ENCODE results near the gene KIF1A.

Gene KIF1A

DNA sequence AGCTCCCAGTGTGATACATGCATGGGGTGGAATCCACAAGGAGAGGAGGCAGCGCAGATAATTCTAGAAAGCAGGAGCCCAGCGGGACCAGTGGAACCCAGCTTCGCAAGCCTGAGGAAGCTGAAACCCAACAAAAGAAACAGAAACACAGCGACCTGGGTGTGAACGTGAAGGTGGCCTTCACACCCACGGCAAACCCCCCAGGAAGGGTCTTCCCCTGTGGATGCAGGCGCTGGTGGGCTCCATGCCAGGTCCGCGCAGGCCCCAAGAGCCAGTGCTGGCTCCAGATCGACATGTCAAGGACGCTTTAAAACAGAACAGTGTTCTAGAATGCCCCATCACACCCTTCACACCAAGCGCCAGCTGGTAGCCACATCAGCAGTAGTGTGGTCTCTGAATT is 22.1 kb downstream of the KIF1A start:
- DNase-seq (ENCODE audit: low read depth) = no peak
- no peak overlapping the region for H3K4me3 ChIP-seq (ENCODE audit: control insufficient read depth, low read depth, low read length)
- TF ChIP-seq, protein P1, sequence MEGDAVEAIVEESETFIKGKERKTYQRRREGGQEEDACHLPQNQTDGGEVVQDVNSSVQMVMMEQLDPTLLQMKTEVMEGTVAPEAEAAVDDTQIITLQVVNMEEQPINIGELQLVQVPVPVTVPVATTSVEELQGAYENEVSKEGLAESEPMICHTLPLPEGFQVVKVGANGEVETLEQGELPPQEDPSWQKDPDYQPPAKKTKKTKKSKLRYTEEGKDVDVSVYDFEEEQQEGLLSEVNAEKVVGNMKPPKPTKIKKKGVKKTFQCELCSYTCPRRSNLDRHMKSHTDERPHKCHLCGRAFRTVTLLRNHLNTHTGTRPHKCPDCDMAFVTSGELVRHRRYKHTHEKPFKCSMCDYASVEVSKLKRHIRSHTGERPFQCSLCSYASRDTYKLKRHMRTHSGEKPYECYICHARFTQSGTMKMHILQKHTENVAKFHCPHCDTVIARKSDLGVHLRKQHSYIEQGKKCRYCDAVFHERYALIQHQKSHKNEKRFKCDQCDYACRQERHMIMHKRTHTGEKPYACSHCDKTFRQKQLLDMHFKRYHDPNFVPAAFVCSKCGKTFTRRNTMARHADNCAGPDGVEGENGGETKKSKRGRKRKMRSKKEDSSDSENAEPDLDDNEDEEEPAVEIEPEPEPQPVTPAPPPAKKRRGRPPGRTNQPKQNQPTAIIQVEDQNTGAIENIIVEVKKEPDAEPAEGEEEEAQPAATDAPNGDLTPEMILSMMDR (IDR thresholded peaks at IDR 0.05; ENCODE audit: control insufficient read depth, insufficient read depth, low read depth, low read length, missing control alignments) = no peak

DNA sequence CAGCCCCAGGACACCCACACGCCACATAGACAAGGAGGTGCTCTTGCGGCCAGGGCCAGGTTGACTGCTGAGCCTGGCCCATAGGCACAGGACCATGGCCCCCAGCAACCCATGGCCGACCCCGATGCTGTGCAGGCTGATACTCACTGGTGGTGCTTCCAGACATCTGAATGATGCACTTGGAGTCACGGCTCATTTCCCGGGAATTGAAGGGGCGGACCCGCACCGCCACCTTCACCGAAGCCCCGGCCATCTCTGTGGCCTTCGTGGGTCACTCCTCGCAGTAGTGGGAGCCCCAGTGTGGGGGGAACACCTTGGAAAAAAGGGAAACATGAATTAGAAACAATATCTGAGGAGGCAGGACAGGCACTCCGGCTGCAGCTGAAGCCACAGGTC is 22.5 kb downstream of the KIF1A start:
- H3K4me3 ChIP-seq (ENCODE audit: control insufficient read depth, low read depth, low read length) = no peak overlapping the region
- TF ChIP-seq, protein P1 (IDR thresholded peaks at IDR 0.05; ENCODE audit: control insufficient read depth, insufficient read depth, low read depth, low read length, missing control alignments) = no peak
- DNase-seq (ENCODE audit: low read depth) = no peak

DNA sequence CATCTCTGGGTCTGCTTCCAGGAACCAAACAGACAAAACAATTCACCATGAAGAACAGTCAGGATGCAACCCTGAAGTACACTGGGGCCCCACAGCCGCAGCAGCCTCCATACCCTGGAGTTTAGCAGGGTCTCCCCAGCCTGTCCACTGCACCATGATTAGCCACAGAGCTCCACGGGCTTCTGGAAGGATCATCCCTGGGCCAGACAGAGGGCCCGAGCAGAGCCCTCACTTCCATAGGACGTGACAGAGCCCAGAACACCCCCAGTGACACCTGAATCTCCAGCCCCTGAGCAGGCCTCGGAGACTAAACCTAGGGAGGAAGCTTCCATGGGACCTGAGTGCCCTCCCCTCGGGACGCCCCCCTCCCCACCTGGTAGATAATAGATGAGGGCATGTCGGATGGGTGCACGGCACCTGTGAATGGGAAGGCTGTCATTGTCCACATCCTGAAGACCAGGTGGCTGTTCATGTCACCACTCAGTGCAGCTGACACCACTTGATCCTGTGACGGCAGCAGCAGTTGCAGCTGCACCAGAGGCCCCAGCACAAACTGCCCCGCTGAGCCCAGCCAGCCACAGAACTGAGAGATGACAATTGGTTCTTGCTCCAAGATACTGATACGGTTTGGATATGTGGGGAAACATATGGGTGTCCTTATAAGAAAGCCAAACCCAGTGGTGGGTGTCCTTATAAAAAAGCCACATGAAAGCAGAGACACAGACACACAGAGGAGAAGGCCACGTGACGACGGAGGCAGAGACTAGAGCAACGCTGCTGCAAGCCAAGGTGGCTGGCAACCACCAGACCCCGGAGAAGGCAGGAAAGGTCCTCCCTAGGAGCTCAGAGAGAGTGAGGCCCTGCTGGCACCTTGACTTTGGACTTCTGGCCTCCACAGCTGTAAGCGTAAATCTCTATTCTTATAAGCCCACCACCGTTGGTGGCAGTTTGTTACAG is 23.2 kb downstream of the KIF1A start:
- TF ChIP-seq, protein P1 (IDR thresholded peaks at IDR 0.05; ENCODE audit: control insufficient read depth, insufficient read depth, low read depth, low read length, missing control alignments) = no peak
- DNase-seq (ENCODE audit: low read depth) = no peak
- no peak overlapping the region for H3K4me3 ChIP-seq (ENCODE audit: control insufficient read depth, low read depth, low read length)

DNA sequence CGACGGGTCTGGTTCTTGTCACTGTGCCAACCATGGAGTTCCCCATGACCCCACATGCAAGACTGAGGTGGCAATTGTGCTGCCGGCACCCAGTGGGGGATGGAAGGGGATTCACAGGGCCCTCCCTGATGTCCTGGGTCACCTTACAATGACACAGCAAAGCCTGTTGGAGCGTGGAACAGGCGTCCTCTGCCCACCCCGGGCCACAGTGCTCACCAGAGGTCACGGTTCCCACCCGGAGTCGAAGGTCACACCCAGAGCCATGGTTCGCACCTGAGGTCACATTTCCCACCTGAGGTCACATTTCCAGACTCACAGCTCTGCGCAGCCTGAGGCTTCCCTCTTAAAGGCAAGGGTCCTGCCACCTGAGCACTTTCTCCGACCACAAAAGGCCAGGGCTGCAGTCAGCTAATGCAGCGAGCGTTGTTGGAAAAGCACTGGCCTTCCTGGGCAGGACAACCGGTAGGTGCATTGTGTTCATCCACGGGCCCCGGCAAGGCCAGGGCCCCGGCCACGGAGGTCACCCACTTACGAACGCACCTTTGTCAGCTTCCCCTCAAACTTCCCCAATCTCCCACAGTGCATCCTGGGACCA is 24.0 kb downstream of the KIF1A start:
- DNase-seq (ENCODE audit: low read depth) = no peak

DNA sequence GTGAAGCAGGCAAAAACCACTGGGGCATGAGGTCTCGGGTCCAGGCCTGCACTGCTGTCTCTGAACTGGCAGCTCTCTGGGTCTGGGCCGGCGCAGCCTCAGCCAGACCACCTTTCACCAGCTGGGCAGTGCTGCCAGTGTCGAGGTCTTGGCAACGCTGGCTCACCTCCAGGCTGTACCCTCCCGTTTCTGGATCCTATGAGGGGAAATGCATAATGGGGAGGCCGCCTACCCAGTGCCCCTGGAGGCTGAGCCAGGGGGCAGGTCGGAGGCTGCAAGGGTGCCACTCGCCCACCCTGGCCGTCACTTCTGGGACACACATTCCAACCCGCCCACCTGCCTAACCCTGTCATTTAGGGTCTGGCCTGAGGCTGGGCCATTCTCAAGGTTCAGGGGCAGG is 24.6 kb downstream of the KIF1A start:
- no peak for DNase-seq (ENCODE audit: low read depth)
- TF ChIP-seq, protein P1 (IDR thresholded peaks at IDR 0.05; ENCODE audit: control insufficient read depth, insufficient read depth, low read depth, low read length, missing control alignments) = no peak
- H3K4me3 ChIP-seq (ENCODE audit: control insufficient read depth, low read depth, low read length) = no peak overlapping the region

More for the DNA sequence above, 24.0 kb downstream of the KIF1A start:
- TF ChIP-seq, protein P1 (IDR thresholded peaks at IDR 0.05; ENCODE audit: control insufficient read depth, insufficient read depth, low read depth, low read length, missing control alignments) = no peak
- H3K4me3 ChIP-seq (ENCODE audit: control insufficient read depth, low read depth, low read length) = no peak overlapping the region

DNA sequence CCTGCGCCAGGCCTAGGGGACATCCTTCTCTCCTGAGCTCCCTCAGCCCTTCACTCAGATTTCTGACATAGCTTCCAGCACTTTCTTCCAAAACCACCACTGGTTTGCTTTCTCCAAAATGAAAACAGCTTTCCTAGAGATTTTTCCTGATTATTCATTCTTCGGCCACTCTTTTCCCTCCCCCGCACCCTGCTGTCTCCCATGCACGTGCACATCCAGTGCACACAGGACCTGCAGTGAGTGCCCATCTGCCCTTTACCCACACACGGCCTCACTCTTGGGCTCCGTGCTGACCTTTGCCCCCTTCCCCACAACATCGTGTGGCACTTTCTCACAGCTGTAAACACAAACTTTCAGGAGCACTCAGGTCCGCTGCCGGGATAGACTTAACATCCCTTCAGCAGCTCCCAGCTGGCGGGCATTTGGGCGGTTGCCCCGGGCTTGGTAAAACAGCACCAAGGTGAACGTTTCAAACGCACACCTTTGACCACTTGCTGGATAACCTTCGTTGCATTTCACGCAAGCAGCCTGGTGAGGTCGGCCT is 25.8 kb downstream of the KIF1A start:
- no peak overlapping the region for H3K4me3 ChIP-seq (ENCODE audit: control insufficient read depth, low read depth, low read length)
- DNase-seq (ENCODE audit: low read depth) = no peak
- TF ChIP-seq, protein P1 (IDR thresholded peaks at IDR 0.05; ENCODE audit: control insufficient read depth, insufficient read depth, low read depth, low read length, missing control alignments) = no peak

Measured in AG09309 (cell line).